Astrocyte (in vitro differentiated cells and primary cell): ENCODE data around the gene CPB2.

Source experiments
- CTCF ChIP-seq: IDR thresholded peaks from 2 replicates; pipeline ENCODE4 v1.5.1; 2011; ENCODE audit warnings: low read depth, mild to moderate bottlenecking, inconsistent platforms, low read length, moderate library complexity; ENCODE audit not compliant: insufficient read depth
- EZH2 ChIP-seq: IDR thresholded peaks from 2 replicates; pipeline ENCODE4 v1.6.1; 2012; ENCODE audit warnings: mild to moderate bottlenecking, low read length, inconsistent platforms; ENCODE audit not compliant: insufficient read depth

- no peak for TF ChIP-seq CTCF
- no peak for TF ChIP-seq EZH2
Observed at GRCh38 chr13:46040763-46041162, 64.1 kb downstream of the CPB2 start.
